Liver (tissue), 3 donors: Measurements from ENCODE around the gene PLAC8L1.

Experiments used
- CTCF ChIP-seq: fragments of 150-350 bp; IDR thresholded peaks from 2 replicates; pipeline ENCODE4 v1.5.1; 2017; ENCODE audit warnings: improper control_type of control experiment, low read depth, low read length; ENCODE audit not compliant: missing input control
- GABPA ChIP-seq, 2 donors: IDR thresholded peaks in 1 of 2; conservative IDR thresholded peaks in 1 of 2; 2 replicates each; pipeline ENCODE4 v1.6.1; 2016; ENCODE audit warnings: antibody characterized with exemption in 2 of 2, mild to moderate bottlenecking in 1 of 2, moderate library complexity in 1 of 2
- HNF4A ChIP-seq, 2 donors: conservative IDR thresholded peaks; 2 replicates each; pipeline ENCODE4 v1.6.1; 2016; ENCODE audit warnings: antibody characterized with exemption in 2 of 2, mild to moderate bottlenecking in 2 of 2
- JUND ChIP-seq, 2 donors: IDR thresholded peaks; 2 replicates each; pipeline ENCODE4 v1.6.1; 2016; ENCODE audit warnings: antibody characterized with exemption in 2 of 2
- MAX ChIP-seq: IDR thresholded peaks from 2 replicates; pipeline ENCODE4 v1.6.1; 2016; ENCODE audit warnings: antibody characterized with exemption
- NR2F2 ChIP-seq: IDR thresholded peaks from 2 replicates; pipeline ENCODE4 v1.6.1; 2016; ENCODE audit warnings: antibody characterized with exemption
- RAD21 ChIP-seq, 2 donors: IDR thresholded peaks; 2 replicates each; pipeline ENCODE4 v1.6.1; 2016; ENCODE audit warnings: antibody characterized with exemption in 2 of 2, mild to moderate bottlenecking in 2 of 2
- REST ChIP-seq: IDR thresholded peaks from 2 replicates; pipeline ENCODE4 v1.6.1; 2016; ENCODE audit warnings: antibody characterized with exemption, mild to moderate bottlenecking
- SP1 ChIP-seq: IDR thresholded peaks from 2 replicates; pipeline ENCODE4 v1.6.1; 2018; ENCODE audit warnings: antibody characterized with exemption, mild to moderate bottlenecking
- TAF1 ChIP-seq: conservative IDR thresholded peaks from 2 replicates; pipeline ENCODE4 v1.6.1; 2016; ENCODE audit warnings: antibody characterized with exemption, mild to moderate bottlenecking
- YY1 ChIP-seq: IDR thresholded peaks from 2 replicates; pipeline ENCODE4 v1.6.1; 2016; ENCODE audit warnings: antibody characterized with exemption, mild to moderate bottlenecking
- TF ChIP-seq, protein P1 (sequence below): IDR thresholded peaks from 2 replicates; pipeline ENCODE4 v1.6.1; 2016; ENCODE audit warnings: antibody characterized with exemption
- donor health status: healthy.
- donor health status: healthy.

- TF ChIP-seq CTCF (peak; percentile 34), YY1 (no peak), RAD21 (IDR thresholded peaks at IDR 0.05) (peak; percentile 31 to 61), TAF1 (no peak), NR2F2 (no peak), MAX (no peak), JUND (IDR thresholded peaks at IDR 0.05) (no peak), GABPA (IDR thresholded peaks at IDR 0.05 in 1 of 2, conservative IDR thresholded peaks at IDR 0.05 in 1 of 2) (no peak), HNF4A (conservative IDR thresholded peaks at IDR 0.05) (no peak), REST (no peak), SP1 (no peak)
- TF ChIP-seq, protein P1, sequence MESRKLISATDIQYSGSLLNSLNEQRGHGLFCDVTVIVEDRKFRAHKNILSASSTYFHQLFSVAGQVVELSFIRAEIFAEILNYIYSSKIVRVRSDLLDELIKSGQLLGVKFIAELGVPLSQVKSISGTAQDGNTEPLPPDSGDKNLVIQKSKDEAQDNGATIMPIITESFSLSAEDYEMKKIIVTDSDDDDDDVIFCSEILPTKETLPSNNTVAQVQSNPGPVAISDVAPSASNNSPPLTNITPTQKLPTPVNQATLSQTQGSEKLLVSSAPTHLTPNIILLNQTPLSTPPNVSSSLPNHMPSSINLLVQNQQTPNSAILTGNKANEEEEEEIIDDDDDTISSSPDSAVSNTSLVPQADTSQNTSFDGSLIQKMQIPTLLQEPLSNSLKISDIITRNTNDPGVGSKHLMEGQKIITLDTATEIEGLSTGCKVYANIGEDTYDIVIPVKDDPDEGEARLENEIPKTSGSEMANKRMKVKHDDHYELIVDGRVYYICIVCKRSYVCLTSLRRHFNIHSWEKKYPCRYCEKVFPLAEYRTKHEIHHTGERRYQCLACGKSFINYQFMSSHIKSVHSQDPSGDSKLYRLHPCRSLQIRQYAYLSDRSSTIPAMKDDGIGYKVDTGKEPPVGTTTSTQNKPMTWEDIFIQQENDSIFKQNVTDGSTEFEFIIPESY = no peak
Observed at GRCh38 chr5:146041180-146041789, 64.1 kb downstream of the PLAC8L1 start.
